SW 1271 (cell line): ENCODE data around the gene ZNF770.
"Not testable (repeated sequence)": the region's sequence is repeated elsewhere in the genome, so short reads cannot be mapped to it uniquely, and the experiment has no call there.

Experiments used
- DNase-seq, 2 experiments: peaks; one replicate each; lab custom pipeline; 2025; lab: John Stamatoyannopoulos, UW

The ZNF770 gene

DNA sequence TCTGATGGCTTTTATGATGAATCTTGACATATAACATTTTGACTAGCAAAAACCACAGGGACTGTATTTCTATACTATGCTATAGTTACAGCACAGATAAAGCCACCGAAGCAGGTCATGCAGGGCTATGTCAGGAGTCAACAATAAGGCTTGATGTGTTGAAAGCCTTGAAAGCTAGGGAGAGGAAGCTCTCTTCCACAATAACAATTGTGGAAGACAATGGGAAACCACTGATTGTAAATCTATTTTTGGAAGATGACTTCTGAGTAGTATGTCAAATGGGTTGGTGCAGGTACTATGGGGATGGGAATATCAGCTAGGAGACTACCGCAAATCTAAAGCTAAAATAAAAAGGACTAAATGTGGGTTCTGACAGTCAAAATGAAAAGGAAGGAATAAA is 14.6 kb downstream of the ZNF770 start:
- DNase-seq, result no peak

DNA sequence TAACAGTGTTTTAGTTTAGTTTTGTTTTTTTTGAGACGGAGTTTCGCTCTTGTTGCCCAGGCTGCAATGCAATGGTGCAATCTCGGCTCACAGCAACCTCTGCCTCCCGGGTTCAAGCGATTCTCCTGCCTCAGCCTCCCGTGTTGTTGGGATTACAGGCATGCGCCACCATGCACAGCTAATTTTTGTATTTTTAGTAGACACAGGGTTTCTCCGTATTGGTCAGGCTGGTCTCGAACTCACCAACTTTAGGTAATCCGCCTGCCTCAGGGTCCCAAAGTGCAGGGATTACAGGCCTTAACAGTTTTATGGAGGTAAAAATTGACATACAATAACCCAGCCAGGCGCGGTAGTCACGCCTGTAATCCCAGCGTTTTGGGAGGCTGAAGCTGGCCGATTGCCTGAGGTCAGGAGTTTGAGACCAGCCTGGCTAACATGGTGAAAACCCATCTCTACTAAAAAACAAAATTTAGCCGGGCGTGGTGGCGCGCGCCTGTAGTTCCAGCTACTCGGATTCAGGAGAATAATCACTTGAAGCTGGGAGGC is 17.9 kb downstream of the ZNF770 start:
- DNase-seq, result not testable (repeated sequence)

DNA sequence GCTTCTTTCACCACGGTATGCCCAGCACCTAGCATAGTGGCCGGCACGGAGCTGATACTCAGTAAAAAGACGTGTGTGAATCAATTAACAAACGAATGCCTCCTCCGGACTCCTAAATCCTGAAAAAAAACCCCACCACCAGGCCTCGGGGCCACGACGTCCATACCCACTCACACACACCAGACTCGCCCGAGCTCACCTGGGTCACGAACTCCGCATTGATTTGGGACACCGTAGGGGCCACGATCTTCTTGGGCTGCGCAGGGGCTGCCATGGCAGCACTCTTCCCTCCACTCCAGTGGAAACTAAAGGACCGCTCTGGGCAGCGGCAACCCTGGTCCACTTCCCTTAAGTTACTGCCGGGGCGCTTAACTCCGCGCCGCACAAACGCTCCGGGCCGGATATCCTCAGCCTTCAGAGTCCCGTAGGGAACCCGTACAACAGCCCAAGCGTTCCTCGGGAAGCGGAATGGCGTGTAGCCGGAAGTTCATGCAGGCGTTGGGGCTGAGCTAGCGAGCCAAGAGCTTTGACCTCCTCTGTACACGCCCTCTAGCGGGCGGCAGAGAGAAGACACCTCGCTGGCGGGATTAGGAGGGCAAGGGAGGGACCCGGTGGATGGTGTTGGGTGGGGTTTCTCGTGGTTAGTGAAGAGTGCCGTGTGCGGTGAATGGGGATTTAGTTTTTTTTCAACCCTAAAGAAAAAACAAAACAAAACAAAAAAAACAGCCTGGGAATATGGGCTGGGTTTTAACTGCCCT is 18.6 kb downstream of the ZNF770 start, which contains the start of gene AQR:
Gene AQR, minus strand, starts transcription at position 403 of the 758 bp plus-strand sequence. Its CDS starts 129 bp downstream, at position 274.
- peak; percentile 83 to 92 for DNase-seq

DNA sequence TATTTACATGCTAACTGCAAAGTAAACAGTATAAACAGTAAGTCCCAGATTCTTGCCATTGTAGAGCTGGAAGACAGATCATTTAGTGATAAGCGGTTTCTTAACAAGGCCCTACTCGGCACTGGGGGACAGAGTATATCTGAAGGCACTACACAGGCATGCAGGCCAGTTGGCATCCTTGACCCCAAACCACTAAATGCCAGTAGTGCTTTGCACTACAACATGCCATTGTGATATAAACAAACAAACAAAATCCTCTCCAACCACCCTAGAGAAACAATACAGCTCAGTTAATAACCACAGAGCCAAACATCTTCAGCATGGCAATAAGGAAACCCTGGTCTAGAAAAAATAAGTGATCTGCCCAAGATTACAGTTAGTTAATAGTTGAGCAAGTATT is 23.8 kb downstream of the ZNF770 start:
- DNase-seq, result no peak

DNA sequence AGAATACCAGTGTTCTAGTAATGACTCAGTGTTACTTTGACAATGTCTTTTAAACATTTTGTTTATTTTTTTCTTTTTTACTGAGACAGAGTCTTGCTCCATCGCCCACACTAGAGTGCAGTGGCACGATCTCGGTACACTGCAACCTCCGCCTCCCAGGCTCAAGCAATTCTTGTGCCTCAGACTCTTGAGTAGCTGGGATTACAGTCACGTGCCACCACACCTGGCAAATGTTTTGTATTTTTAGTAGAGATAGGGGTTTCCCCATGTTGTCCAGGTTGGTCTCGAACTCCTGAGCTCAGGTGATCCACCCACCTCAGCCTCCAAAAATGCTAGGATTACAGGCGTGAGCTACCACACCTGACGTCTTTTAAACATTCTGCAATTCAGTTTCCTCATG is 34.2 kb downstream of the ZNF770 start:
- no peak for DNase-seq

DNA sequence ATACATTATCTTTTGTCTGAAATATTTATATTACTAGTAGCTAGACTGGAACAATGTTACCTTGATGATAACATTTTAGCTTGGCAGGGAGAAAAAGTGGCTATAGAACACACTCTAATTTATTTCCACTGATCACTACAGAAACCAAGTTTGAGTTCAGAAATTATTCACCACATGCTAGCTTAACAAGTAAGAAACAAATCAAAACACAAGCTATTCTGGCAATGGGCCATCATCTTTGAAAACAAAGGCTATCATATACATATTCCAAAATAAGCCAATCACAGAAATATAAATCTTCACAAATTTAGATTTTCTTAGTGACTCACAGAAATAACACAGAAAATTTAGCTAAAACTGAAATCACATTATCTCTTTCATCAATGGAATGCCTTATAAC is 35.6 kb downstream of the ZNF770 start:
- no peak for DNase-seq

DNA sequence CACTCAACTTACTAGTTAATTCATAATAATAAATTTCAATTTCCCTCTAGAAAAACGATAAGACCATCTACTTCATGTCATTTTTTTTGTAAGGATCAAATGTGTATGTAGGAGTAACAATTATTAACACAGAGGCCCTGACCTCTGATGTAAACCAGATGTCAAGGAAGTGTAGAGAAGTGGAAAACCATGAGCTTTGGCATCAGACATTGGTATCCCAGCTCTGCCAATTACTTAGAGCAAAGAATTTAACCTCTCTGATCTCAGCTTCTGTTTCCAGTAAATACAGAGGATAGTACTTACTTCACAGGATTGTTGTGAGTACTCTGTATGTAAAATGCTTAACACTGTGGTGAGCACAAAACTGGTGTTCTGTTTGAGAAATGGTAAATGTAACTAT is 36.1 kb downstream of the ZNF770 start:
- DNase-seq, result no peak

DNA sequence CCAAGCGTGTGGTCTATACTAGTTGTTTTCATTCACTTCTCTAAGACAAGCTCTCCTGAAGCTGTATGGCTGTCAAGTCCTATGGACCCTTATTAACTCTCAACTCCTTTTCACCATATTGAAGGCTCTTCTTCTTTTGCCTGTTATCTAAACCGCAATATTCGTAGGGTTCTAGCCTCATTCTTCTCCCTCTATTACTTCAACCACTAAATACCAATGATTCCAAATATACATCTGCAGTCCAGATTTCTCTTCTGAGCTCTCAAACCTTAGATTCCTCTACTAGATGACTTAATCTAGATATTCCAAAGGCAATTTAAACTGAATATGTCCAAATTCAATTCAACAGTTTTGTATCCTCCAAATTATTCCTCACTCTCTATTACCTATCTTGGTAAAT is 43.2 kb downstream of the ZNF770 start:
- no peak for DNase-seq

DNA sequence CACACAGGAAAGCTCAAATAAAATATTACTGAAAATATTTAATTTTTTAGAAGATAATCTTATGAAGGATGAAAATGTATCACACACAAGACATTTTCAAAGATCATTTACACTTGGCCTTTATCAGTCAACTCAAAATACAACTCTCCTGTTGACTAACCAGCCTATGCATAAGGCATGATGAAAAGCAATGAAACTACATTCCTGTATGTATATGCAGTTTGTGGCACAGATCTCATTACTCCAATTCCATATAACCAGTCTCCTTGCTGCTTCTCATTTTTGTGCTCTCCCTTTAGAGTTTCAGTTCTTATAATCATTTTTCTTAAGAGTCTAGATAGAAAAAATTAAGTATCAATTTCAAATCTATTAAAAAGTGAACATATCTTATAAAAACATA is 44.4 kb downstream of the ZNF770 start:
- DNase-seq, result no peak

DNA sequence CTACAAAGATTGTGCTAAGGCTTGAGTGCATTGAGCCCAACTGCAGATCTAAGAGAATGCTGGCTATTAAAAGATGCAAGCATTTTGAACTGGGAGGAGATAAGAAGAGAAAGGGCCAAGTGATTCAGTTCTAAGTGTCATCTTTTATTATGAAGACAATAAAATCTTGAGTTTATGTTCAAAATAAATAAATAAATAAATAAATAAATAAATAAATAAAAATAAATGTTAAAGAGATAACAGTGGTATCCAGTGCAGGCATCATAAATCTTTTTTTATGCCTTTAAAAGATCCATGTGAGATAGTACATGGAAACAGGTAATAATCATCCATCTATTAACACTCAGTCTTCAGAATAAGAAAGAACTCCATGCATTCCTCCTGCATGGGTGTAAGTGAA is 44.8 kb downstream of the ZNF770 start:
- not testable (repeated sequence) for DNase-seq

DNA sequence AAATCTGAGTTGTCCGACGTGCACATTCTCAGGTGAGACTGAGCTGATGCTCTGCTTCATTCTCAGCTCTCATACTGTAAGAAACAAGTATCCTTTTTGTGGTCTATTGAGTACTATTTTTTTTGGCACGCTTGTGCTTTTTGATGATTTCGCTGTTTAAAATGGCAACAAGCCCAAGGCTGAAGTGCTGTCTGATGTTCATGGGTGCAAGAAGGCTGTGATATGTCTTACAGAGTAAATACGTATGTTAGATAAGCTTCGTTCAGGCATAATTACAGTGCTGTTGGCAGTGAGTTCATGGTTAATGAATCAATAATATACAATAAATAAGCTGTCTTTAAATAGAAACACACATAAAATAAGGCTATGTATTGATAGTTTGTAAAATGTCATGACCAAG is 45.7 kb downstream of the ZNF770 start:
- no peak for DNase-seq

DNA sequence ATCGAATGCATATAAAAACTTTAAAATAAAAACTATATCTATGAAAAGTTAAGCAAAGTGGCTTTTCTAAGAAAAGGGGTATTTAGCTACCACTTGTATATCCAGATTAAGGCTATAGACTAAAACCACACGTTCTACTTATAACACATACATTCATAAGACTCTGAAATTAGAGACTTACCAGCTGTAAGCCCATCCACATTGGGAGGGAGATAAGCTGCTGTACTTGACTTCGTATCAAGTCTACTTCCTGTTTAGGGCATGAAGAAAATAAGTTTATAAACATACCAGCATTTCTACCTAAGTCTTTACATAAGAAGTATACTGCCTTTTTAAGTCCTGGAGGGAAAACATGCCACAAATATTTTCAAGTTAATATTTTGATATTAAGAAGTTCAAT is 46.3 kb downstream of the ZNF770 start:
- no peak for DNase-seq

DNA sequence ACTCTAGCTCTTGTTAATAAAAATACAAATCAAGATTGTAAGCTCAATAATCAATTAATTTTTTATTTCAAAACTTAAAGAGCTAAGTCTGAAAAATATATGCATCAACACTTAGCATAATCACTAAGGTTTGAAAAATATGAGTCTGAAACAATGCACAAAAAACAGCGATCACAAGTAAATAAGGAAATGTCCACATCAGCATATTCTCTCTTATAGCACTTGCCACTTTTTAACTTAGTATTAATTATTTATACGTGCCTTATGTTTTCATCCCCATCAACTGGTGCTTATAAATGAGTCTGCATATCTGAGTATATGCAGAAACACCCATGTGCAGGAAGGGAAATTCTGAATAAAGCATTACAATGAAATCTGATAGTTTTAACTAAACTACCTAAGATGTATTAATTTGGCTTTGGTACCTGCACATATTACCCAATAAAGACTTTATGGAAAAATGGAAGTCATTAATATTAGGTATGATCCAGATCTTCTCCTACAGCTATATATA is 46.8 kb downstream of the ZNF770 start:
- no peak for DNase-seq

DNA sequence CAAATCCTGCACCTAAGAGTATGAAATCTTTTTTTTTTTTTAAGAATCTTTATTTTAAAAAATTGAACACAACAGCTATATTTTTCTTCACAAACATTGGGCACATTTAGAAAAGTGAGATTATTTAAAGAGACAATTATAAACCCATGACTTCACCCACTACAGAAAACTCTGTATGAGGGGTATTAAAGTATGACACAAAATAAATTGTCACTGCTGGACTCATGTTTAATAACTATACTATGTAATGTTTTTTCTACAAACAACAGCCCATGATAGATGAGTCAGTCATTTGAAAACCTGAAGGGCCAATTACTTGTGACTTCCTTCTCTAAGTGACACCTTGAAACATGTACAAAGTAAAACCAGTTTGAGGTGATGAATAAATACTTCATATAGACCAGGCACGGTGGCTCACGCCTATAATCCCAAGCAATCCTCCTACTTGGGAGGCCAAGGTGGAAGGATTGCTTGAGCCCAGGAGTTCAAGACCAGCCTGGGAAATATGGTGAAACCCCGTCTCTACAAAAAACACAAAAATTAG is 54.6 kb downstream of the ZNF770 start:
- no peak for DNase-seq

DNA sequence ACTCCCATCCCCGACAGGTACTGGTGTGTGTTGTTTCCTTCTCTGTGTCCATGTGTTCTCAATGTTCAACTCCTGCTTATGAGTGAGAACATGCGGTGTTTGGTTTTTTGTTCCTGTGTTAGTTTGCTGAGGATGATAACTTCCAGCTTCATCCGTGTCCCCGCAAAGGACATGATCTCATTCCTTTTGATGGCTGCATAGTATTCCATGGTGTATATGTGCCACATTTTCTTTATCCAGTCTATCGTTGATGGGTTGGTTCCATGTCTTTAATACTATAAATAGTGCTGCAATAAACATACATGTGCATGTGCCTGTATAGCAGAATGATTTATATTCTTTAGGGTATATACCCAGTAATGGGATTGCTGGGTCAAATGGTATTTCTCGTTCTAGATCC is 59.7 kb downstream of the ZNF770 start:
- DNase-seq, result not testable (repeated sequence)
